DND-41 (cell line): ENCODE data around the gene MDM2.

Source experiments
- CTCF ChIP-seq: IDR thresholded peaks from 2 replicates; pipeline ENCODE4 v1.5.1; 2012; ENCODE audit warnings: borderline replicate concordance, low read length, moderate library complexity, mild to moderate bottlenecking; ENCODE audit not compliant: poor library complexity, severe bottlenecking; ENCODE audit errors: extremely low read depth
- EZH2 ChIP-seq: IDR thresholded peaks from 3 replicates; pipeline ENCODE4 v1.6.1; 2012; ENCODE audit warnings: borderline replicate concordance, low read depth, mild to moderate bottlenecking, moderate library complexity, low read length, inconsistent platforms; ENCODE audit not compliant: severe bottlenecking

DNA sequence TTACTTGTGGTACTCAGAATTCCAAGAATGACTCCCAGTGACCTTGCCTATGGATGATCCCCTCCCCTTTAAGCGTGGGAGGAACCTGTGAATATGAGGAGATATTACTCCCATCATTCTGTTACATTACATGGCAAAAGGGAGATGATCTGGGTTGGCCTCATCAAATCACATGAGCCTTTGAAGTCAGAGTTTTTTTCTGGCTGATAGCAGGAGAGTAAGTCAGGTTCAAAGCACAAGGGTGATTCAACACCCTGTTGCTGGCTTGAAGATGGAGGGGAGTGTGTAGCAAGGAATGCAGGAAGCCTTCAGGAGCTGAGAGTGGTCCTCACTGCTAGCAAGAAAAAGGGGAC is 9.1 kb upstream of the MDM2 start:
- TF ChIP-seq CTCF (no peak), EZH2 (no peak)
